ENCODE measurements around the gene SCAMP3.
A peak's percentile ranks its signal among the peaks of the same experiment; 100 is the strongest.

SCAMP3 gene

GRCh38 chr1:155254714-155255242 is 7.4 kb downstream of the SCAMP3 start:
- no peak for TF ChIP-seq CTCF (IDR thresholded peaks at IDR 0.05; ENCODE audit: insufficient read depth, missing control alignments)
- FAIRE-seq (no peak), DNase-seq (ENCODE audit: insufficient read length, low spot score) (no peak)

GRCh38 chr1:155254228-155254713 is 7.9 kb downstream of the SCAMP3 start:
- no peak for FAIRE-seq
- DNase-seq (ENCODE audit: insufficient read length, low spot score): no peak
- no peak for TF ChIP-seq CTCF (IDR thresholded peaks at IDR 0.05; ENCODE audit: insufficient read depth, missing control alignments)

GRCh38 chr1:155253797-155254196 is 8.4 kb downstream of the SCAMP3 start:
- TF ChIP-seq CTCF (IDR thresholded peaks at IDR 0.05; ENCODE audit: insufficient read depth, missing control alignments): no peak
- FAIRE-seq (no peak), DNase-seq (ENCODE audit: insufficient read length, low spot score) (no peak)

- no peak for FAIRE-seq
Observed at GRCh38 chr1:155253208-155253607, 9.0 kb downstream of the SCAMP3 start.

GRCh38 chr1:155251566-155251965 is 10.6 kb downstream of the SCAMP3 start:
- DNase-seq (ENCODE audit: insufficient read length, low spot score) (no peak), FAIRE-seq (no peak)
- TF ChIP-seq CTCF (IDR thresholded peaks at IDR 0.05; ENCODE audit: insufficient read depth, missing control alignments): no peak

More at GRCh38 chr1:155253208-155253607, 9.0 kb downstream of the SCAMP3 start:
- no peak for TF ChIP-seq CTCF (IDR thresholded peaks at IDR 0.05; ENCODE audit: insufficient read depth, missing control alignments)
- no peak for DNase-seq (ENCODE audit: insufficient read length, low spot score)

- peak; percentile 100 for TF ChIP-seq CTCF (IDR thresholded peaks at IDR 0.05; ENCODE audit: insufficient read depth, missing control alignments)
- DNase-seq (ENCODE audit: insufficient read length, low spot score) (peak; percentile 100), FAIRE-seq (no peak)
Observed at GRCh38 chr1:155250633-155251449, 11.3 kb downstream of the SCAMP3 start.

- TF ChIP-seq CTCF (IDR thresholded peaks at IDR 0.05; ENCODE audit: insufficient read depth, missing control alignments): no peak
- DNase-seq (ENCODE audit: insufficient read length, low spot score) (no peak), FAIRE-seq (no peak)
Observed at GRCh38 chr1:155250246-155250632, 11.9 kb downstream of the SCAMP3 start.

Data from D721Med (cell line).